Prostate gland (tissue), 2 donors: Measurements from ENCODE around the gene ATP5MK. TPM values are rescaled to one million over a fixed set of nuclear protein-coding genes. Genes with fewer than 3 reads are reported as not detected.

Experiments
- DNase-seq: peaks from one replicate; pipeline ENCODE4 v3.0.0-alpha.2; 2019; ENCODE audit warnings: low spot score
- H3K27ac ChIP-seq, 2 donors: fragments of 200-600 bp; sonication (generic); 2 replicates each; pipeline ENCODE4 v1.5.1; 2017 to 2019
- H3K27me3 ChIP-seq: fragments of 200-600 bp; sonication (generic); replicated peaks from 2 replicates; pipeline ENCODE4 v1.5.1; 2019; ENCODE audit not compliant: insufficient read depth
- H3K36me3 ChIP-seq, 2 donors: fragments of 200-600 bp; sonication (generic); 1 replicate in 1 of 2; 2 replicates in 1 of 2; pipeline versions ENCODE4 v1.5.1 to v1.8.1; 2017 to 2019
- H3K4me1 ChIP-seq: fragments of 200-600 bp; sonication (generic); replicated peaks from 2 replicates; pipeline ENCODE4 v1.5.1; 2019
- H3K4me3 ChIP-seq, 2 donors: fragments of 200-600 bp; sonication (generic); 2 replicates each; pipeline ENCODE4 v1.5.1; 2017 to 2019
- H3K9me3 ChIP-seq: fragments of 200-600 bp; sonication (generic); 2 replicates; pipeline ENCODE4 v1.5.1; 2017
- POLR2A ChIP-seq: fragments of 450-650 bp; IDR thresholded peaks from one replicate; pipeline ENCODE4 v1.6.1; 2016; ENCODE audit warnings: antibody characterized with exemption, mild to moderate bottlenecking
- POLR2AphosphoS5 ChIP-seq: sonication (generic); formaldehyde crosslinking; IDR thresholded peaks from one replicate; pipeline ENCODE4 v1.6.1; 2017; ENCODE audit warnings: antibody characterized with exemption
- WGBS: methylation state at CpG from one replicate; pipeline ENCODE4 v1.1.5; 2018; 5-methylcytosine and 5-hydroxymethylcytosine counted together
- intact Hi-C: fragments of 100-400 bp; cut with DNase I; formaldehyde crosslinking; loops from one replicate; pipeline ENCODE4 v1.14.2; 2022
- total RNA-seq, 2 donors: library from RNA; depleted of rRNA; stranded (reverse); fragments of >200 nt; gene quantifications; one replicate each; pipeline ENCODE4 v1.1.0, GENCODE V29; 2016
- TF ChIP-seq, protein P1 (sequence below), 4 experiments: fragments of 200-600 bp in 2 of 4; fragments of 450-650 bp in 2 of 4; sonication (generic) in 2 of 4; IDR thresholded peaks; 1 replicate in 3 of 4; 2 replicates in 1 of 4; pipeline ENCODE4 v1.5.1; 2016 to 2019; ENCODE audit warnings: antibody characterized with exemption in 4 of 4, mild to moderate bottlenecking in 2 of 4, moderate library complexity in 2 of 4

Gene ATP5MK
- total RNA-seq, 2 donors from 2014 or later, result 206 to 234 TPM

GRCh38 chr10:103433858-103434257 is 37.6 kb upstream of the ATP5MK start:
- Histone ChIP-seq H3K9me3 (no peaks in the 10 kb centered on the region), H3K27ac (no peak overlapping the region), H3K36me3 (peaks cover 0 to 19% of the 10 kb centered on the region in 2 donors), H3K4me3 (no peak overlapping the region), H3K27me3 (no peaks in the 10 kb centered on the region), H3K4me1 (no peaks in the 10 kb centered on the region)
- TF ChIP-seq POLR2A, result no peak
- no peak for TF ChIP-seq POLR2AphosphoS5
- TF ChIP-seq, protein P1, sequence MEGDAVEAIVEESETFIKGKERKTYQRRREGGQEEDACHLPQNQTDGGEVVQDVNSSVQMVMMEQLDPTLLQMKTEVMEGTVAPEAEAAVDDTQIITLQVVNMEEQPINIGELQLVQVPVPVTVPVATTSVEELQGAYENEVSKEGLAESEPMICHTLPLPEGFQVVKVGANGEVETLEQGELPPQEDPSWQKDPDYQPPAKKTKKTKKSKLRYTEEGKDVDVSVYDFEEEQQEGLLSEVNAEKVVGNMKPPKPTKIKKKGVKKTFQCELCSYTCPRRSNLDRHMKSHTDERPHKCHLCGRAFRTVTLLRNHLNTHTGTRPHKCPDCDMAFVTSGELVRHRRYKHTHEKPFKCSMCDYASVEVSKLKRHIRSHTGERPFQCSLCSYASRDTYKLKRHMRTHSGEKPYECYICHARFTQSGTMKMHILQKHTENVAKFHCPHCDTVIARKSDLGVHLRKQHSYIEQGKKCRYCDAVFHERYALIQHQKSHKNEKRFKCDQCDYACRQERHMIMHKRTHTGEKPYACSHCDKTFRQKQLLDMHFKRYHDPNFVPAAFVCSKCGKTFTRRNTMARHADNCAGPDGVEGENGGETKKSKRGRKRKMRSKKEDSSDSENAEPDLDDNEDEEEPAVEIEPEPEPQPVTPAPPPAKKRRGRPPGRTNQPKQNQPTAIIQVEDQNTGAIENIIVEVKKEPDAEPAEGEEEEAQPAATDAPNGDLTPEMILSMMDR (IDR thresholded peaks at IDR 0.05), result no peak
- intact Hi-C loops, result no loop called here
- WGBS, result 88% methylated on average over 2 of the region's 2 CpGs
- DNase-seq, result no peak

DNA sequence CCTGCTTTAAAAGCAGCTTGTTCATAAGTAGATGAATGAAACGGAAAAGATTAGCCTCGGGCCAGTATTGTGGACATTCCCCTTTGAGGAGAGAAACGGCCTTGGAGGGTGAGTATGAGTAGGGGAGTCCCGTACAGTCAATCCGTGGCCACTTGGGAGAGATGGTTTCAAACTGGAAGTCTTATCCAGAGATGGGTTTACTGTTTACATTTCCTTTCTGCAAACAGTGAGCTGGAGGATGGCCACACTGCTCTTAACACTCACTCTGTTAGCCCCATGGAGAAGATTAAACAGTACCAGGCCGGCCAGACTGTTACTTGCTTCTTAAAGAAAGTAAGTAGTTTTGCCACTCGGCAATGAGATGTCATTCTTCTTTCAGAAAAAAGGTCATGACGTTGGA is 35.6 kb upstream of the ATP5MK start:
- H3K9me3 ChIP-seq, result no peaks in the 10 kb centered on the region
- intact Hi-C loops, result no loop called here
- TF ChIP-seq POLR2A, result no peak
- TF ChIP-seq, protein P1 (IDR thresholded peaks at IDR 0.05), result no peak
- peak; percentile 13 for TF ChIP-seq POLR2AphosphoS5
- no peak overlapping the region for H3K4me3 ChIP-seq
- no peak overlapping the region for H3K27ac ChIP-seq
- WGBS, result 48% methylated on average over 8 of the region's 8 CpGs
- H3K4me1 ChIP-seq, result no peaks in the 10 kb centered on the region
- no peaks in the 10 kb centered on the region for H3K27me3 ChIP-seq
- peaks cover 0 to 6% of the 10 kb centered on the region in 2 donors for H3K36me3 ChIP-seq
- no peak for DNase-seq

DNA sequence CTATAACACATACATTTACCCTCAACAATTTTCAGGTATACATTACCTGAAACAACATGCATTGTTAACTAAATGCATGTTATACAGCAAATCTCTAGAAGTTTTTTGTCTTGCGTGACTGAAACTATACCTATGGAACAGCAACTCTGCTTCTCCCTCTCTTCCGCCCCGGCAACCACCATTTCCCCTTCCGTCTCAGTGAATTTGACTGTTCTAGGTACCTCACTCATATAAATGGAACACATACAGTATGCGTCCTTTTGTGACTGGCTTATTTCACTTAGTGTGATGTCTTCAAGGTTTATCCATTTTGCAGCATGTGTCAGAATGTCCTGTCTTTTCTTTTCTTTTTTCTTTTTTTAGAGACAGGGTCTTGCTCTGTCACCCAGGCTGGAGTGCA is 33.4 kb upstream of the ATP5MK start:
- H3K36me3 ChIP-seq, result peaks cover 2 to 10% of the 10 kb centered on the region in 2 donors
- no peak overlapping the region for H3K4me3 ChIP-seq
- TF ChIP-seq POLR2AphosphoS5, result no peak
- TF ChIP-seq POLR2A, result no peak
- TF ChIP-seq, protein P1 (IDR thresholded peaks at IDR 0.05), result no peak
- H3K4me1 ChIP-seq, result no peaks in the 10 kb centered on the region
- intact Hi-C loops, result no loop called here
- DNase-seq, result no peak
- WGBS, result 93% methylated on average over 5 of the region's 5 CpGs
- H3K27ac ChIP-seq, result no peak overlapping the region
- no peaks in the 10 kb centered on the region for H3K27me3 ChIP-seq
- H3K9me3 ChIP-seq, result no peaks in the 10 kb centered on the region

- Histone ChIP-seq H3K27me3 (no peaks in the 10 kb centered on the region), H3K27ac (no peak overlapping the region), H3K4me3 (no peak overlapping the region), H3K4me1 (no peaks in the 10 kb centered on the region), H3K9me3 (no peaks in the 10 kb centered on the region), H3K36me3 (peaks cover 3 to 8% of the 10 kb centered on the region in 2 donors)
- DNase-seq, result no peak
- 74% methylated on average over 5 of the region's 5 CpGs for WGBS
- intact Hi-C loops, result no loop called here
- TF ChIP-seq POLR2A, result no peak
- TF ChIP-seq, protein P1 (IDR thresholded peaks at IDR 0.05), result no peak
- TF ChIP-seq POLR2AphosphoS5, result no peak
These were observed 32.8 kb upstream of the ATP5MK start for GRCh38 chr10:103428989-103429643.

DNA sequence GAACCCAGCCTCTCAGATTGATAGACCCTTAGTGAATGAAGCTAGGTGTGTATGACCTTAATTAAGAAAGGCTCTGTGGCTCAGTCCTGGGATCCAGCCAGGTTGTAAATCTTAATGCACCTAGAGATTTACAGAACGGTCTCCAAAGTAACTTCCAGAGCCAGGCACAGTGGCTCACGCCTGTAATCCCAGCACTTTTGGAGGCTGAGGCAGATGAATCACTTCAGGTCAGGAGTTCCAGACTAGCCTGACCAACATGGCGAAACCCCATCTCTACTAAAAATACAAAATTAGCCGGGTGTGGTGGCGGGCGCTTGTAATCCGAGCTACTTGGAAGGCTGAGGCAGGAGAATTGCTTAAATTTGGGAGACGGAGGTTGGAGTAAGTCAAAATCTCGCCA is 31.6 kb upstream of the ATP5MK start:
- intact Hi-C loops, result no loop called here
- no peak for DNase-seq
- no peak overlapping the region for H3K4me3 ChIP-seq
- no peak overlapping the region for H3K27ac ChIP-seq
- WGBS, result 75% methylated on average over 9 of the region's 9 CpGs
- TF ChIP-seq, protein P1 (IDR thresholded peaks at IDR 0.05), result no peak
- TF ChIP-seq POLR2A, result no peak
- TF ChIP-seq POLR2AphosphoS5, result no peak
- no peaks in the 10 kb centered on the region for H3K27me3 ChIP-seq
- H3K36me3 ChIP-seq, result peaks cover 3 to 19% of the 10 kb centered on the region in 2 donors
- no peaks in the 10 kb centered on the region for H3K9me3 ChIP-seq
- H3K4me1 ChIP-seq, result no peaks in the 10 kb centered on the region
